Neuron (in vitro differentiated cells): Measurements from ENCODE around the gene STAMBPL1.

Source experiments
- H2AFZ ChIP-seq: one replicate; pipeline ENCODE4 v1.6.1; 2013; ENCODE audit warnings: low read depth, mild to moderate bottlenecking, inconsistent platforms, low read length, moderate library complexity
- H3K27me3 ChIP-seq: one replicate; pipeline ENCODE4 v1.6.1; 2013; ENCODE audit warnings: low read length; ENCODE audit not compliant: insufficient read depth
- H3K36me3 ChIP-seq: one replicate; pipeline ENCODE4 v1.6.1; 2013; ENCODE audit warnings: low read length; ENCODE audit not compliant: insufficient read depth
- H3K4me1 ChIP-seq: one replicate; pipeline ENCODE4 v1.6.1; 2013; ENCODE audit warnings: low read length; ENCODE audit not compliant: insufficient read depth
- H3K4me3 ChIP-seq: 2 replicates; pipeline ENCODE4 v1.5.1; 2013; ENCODE audit warnings: mild to moderate bottlenecking, low read length, moderate library complexity
- H3K9me3 ChIP-seq: one replicate; pipeline ENCODE4 v1.6.1; 2013; ENCODE audit warnings: low read length

Gene STAMBPL1

GRCh38 chr10:88901984-88902789 lies 22.1 kb downstream of the STAMBPL1 start:
- Histone ChIP-seq H3K27me3 (no peaks in the 10 kb centered on the region), H3K36me3 (no peaks in the 10 kb centered on the region), H3K4me3 (no peak overlapping the region), H2AFZ (no peak overlapping the region), H3K9me3 (no peaks in the 10 kb centered on the region), H3K4me1 (no peaks in the 10 kb centered on the region)

- Histone ChIP-seq H2AFZ (no peak overlapping the region), H3K4me3 (no peak overlapping the region), H3K27me3 (no peaks in the 10 kb centered on the region), H3K36me3 (no peaks in the 10 kb centered on the region), H3K9me3 (no peaks in the 10 kb centered on the region), H3K4me1 (no peaks in the 10 kb centered on the region)
Observed at GRCh38 chr10:88903715-88904114, 23.7 kb downstream of the STAMBPL1 start.

- H3K4me3 ChIP-seq, result no peak overlapping the region
- no peaks in the 10 kb centered on the region for H3K9me3 ChIP-seq
Observed at GRCh38 chr10:88906921-88907320, 26.9 kb downstream of the STAMBPL1 start.

DNA sequence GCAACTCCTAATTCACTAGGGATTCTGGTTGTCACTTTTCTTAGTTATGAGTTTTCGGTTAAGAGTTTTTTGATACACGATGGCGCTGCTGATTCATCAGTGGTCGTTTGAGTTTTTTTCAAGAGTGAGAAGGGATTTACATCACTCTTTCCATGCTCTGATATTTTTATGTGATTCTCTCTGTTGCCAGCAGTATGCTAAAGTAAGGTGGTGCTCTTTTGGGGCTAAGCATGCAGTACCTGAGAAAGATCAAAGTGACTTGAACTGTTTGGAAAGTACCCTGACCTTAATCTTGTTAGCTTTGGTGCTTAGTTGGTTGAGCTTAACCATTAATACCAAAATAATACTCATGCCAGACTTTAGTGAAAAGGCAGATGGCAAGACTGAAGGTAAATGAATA lies 28.1 kb downstream of the STAMBPL1 start:
- Histone ChIP-seq H2AFZ (no peak overlapping the region), H3K9me3 (no peaks in the 10 kb centered on the region), H3K27me3 (no peaks in the 10 kb centered on the region), H3K4me3 (no peak overlapping the region), H3K4me1 (peaks cover 2% of the 10 kb centered on the region), H3K36me3 (no peaks in the 10 kb centered on the region)

More at GRCh38 chr10:88906921-88907320, 26.9 kb downstream of the STAMBPL1 start:
- H3K36me3 ChIP-seq, result no peaks in the 10 kb centered on the region
- H2AFZ ChIP-seq, result no peak overlapping the region
- no peaks in the 10 kb centered on the region for H3K4me1 ChIP-seq
- no peaks in the 10 kb centered on the region for H3K27me3 ChIP-seq

DNA sequence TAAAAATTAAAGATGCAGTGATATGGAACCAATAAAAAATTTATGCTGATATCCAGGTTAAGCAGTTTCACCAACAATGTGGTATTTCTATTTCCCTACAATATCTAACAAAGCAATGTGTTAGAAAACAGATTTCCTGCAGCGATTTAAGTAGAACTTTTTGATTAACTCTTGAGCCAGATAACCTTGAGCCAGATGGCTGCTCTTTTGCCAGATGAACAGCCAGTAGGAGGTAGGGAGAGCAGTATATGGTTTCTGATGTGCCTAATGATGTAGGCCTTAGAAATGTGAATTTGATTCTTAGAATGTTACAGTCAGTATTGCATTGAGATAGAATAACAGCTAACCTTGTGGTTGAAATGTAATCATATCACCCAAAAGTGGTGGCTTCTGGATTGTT lies 31.1 kb downstream of the STAMBPL1 start:
- no peaks in the 10 kb centered on the region for H3K36me3 ChIP-seq
- no peak overlapping the region for H2AFZ ChIP-seq
- peaks cover 2% of the 10 kb centered on the region for H3K4me1 ChIP-seq
- no peaks in the 10 kb centered on the region for H3K9me3 ChIP-seq
- no peaks in the 10 kb centered on the region for H3K27me3 ChIP-seq
- no peak overlapping the region for H3K4me3 ChIP-seq

GRCh38 chr10:88911851-88912250 lies 31.8 kb downstream of the STAMBPL1 start:
- Histone ChIP-seq H3K9me3 (no peaks in the 10 kb centered on the region), H3K36me3 (no peaks in the 10 kb centered on the region), H3K27me3 (no peaks in the 10 kb centered on the region), H3K4me1 (peaks cover 2% of the 10 kb centered on the region), H3K4me3 (no peak overlapping the region), H2AFZ (no peak overlapping the region)

GRCh38 chr10:88913127-88913526 lies 33.1 kb downstream of the STAMBPL1 start:
- H3K9me3 ChIP-seq, result no peaks in the 10 kb centered on the region
- no peak overlapping the region for H3K4me3 ChIP-seq
- H3K27me3 ChIP-seq, result no peaks in the 10 kb centered on the region
- no peaks in the 10 kb centered on the region for H3K36me3 ChIP-seq
- H3K4me1 ChIP-seq, result peaks cover 2% of the 10 kb centered on the region
- H2AFZ ChIP-seq, result no peak overlapping the region

DNA sequence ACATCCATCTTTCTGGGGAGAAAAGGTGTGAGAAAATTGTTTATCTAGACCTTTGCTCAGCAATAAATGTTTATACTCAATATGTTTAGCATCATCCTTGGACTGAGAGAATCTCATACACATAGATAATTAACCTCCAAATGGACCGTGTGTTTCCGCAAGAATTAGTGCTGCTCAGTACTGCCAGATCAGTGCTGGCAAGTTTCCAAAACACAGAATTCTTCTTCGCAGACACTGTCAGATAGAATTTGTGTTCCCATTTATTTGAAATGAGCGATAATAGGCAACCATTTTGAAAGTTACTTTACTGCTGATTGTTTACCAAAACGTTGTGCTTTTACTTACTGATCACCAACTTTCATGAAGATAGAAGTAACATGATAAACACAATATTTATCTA lies 33.7 kb downstream of the STAMBPL1 start:
- Histone ChIP-seq H3K4me3 (no peak overlapping the region), H2AFZ (no peak overlapping the region), H3K36me3 (no peaks in the 10 kb centered on the region), H3K9me3 (no peaks in the 10 kb centered on the region), H3K27me3 (no peaks in the 10 kb centered on the region), H3K4me1 (peaks cover 2% of the 10 kb centered on the region)

DNA sequence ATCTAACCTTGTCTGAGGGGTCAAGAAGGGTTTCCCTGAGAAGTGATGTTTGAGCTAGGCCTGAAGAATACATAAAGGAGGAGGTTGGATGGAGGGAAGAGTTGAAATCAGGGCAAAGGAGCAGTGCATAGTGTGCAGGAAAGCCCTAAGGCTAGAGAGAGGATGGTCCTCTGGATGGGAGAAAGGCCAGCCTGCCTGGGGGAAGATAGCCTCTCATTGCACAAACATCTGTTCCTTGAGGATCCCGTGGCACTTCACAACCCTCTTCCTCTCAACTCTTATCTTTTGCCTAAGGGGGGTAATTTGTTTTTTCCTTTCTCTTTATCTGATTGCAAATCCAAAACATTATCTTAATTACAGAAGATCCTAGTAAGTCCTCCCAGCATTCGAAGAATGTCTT lies 35.7 kb downstream of the STAMBPL1 start:
- Histone ChIP-seq H3K27me3 (no peaks in the 10 kb centered on the region), H2AFZ (no peak overlapping the region), H3K36me3 (no peaks in the 10 kb centered on the region), H3K4me1 (peaks cover 2% of the 10 kb centered on the region), H3K9me3 (no peaks in the 10 kb centered on the region), H3K4me3 (no peak overlapping the region)

GRCh38 chr10:88916231-88916630 lies 36.2 kb downstream of the STAMBPL1 start:
- Histone ChIP-seq H3K36me3 (no peaks in the 10 kb centered on the region), H3K4me3 (no peak overlapping the region), H2AFZ (no peak overlapping the region), H3K4me1 (peaks cover 2% of the 10 kb centered on the region), H3K9me3 (no peaks in the 10 kb centered on the region), H3K27me3 (no peaks in the 10 kb centered on the region)

GRCh38 chr10:88916986-88917385 lies 36.9 kb downstream of the STAMBPL1 start:
- Histone ChIP-seq H3K36me3 (no peaks in the 10 kb centered on the region), H3K4me3 (no peak overlapping the region), H2AFZ (no peak overlapping the region), H3K27me3 (no peaks in the 10 kb centered on the region), H3K9me3 (no peaks in the 10 kb centered on the region), H3K4me1 (peaks cover 2% of the 10 kb centered on the region)

DNA sequence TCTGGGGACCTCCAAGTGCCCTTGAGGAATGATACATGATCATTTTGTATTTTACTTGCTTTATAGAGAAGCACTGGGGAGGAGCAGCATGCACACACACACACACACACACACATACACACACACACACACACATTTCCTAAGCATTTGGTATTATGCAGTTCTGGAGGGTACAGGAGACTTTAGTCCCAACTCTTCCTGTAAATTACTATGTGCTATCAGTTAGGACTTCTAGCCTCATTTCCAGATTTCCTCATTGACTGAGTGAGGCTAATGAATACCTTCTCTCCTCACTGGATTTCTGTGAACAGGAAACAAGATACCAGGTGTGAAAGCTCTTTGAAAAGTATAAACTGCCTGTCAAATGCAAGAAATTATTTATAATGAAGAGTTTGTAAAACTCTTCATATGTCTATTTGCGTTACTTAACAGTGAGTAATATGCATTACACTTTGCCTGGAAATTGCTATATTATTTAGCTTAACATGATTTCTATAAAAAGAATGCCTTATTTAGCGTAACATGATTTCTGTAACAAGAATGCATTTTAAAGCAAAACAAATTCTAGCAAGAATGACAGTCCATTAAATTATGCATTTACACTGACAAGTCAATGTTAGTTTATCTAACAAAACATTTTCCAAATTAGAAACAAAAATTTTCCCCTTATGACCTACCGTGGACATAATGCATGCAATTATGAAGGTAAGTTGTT lies 38.3 kb downstream of the STAMBPL1 start:
- H3K9me3 ChIP-seq, result no peaks in the 10 kb centered on the region
- no peak overlapping the region for H2AFZ ChIP-seq
- no peak overlapping the region for H3K4me3 ChIP-seq
- no peaks in the 10 kb centered on the region for H3K36me3 ChIP-seq
- H3K27me3 ChIP-seq, result no peaks in the 10 kb centered on the region
- no peaks in the 10 kb centered on the region for H3K4me1 ChIP-seq

DNA sequence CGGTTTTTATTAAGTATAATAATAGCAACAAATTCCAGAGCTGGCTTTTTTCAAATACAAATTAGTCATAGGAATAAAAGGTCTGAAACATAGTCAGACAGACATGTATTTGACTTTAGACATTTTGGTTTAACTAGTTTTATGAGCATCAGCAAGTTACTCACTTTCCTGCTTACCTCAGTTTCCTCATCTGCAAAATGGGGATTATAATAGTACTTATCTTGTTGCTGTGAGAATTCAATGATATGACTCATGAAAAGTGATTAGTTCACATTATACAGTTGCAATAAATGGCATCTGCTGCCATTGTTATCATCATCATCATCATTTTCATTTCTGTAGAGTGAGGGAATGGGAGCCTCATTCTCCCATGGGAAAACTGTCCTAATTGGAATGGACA lies 39.0 kb downstream of the STAMBPL1 start:
- no peaks in the 10 kb centered on the region for H3K9me3 ChIP-seq

More for the DNA sequence above, 39.0 kb downstream of the STAMBPL1 start:
- H2AFZ ChIP-seq, result no peak overlapping the region
- H3K4me3 ChIP-seq, result no peak overlapping the region
- no peaks in the 10 kb centered on the region for H3K27me3 ChIP-seq
- H3K36me3 ChIP-seq, result no peaks in the 10 kb centered on the region
- no peaks in the 10 kb centered on the region for H3K4me1 ChIP-seq
